ENCODE measurements around the gene PIEZO2.

The PIEZO2 gene

DNA sequence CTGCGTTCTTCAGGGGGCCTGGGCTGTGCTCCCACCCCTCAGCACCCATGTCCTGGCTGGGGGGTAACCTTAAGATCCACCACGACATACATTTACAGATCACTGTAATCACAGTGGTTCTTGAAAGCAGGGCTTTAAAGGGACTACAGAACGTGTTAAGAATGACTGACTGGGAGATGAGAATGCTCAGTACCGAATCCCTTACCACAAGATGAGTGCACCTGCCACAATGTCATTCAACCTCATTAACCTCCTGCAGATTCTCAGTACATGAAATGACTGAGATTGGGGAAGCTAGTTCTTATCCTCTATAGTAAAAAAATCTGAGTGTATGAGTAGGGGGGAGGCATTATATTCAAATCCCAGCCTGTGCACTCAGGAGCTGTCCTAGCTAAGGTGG is 10.5 kb upstream of the PIEZO2 start:
- no peak overlapping the region for H3K4me2 ChIP-seq (ENCODE audit: low read length)
- H3K79me2 ChIP-seq (ENCODE audit: insufficient read depth, low read length), result no peaks in the 10 kb centered on the region
- no peak overlapping the region for H3K9ac ChIP-seq (ENCODE audit: low read length)
- H3K4me3 ChIP-seq (ENCODE audit: low read depth, low read length, poor library complexity, severe bottlenecking), result no peak overlapping the region
- peaks cover 8% of the 10 kb centered on the region; the same call in 1 of the 2 replicates for H3K27me3 ChIP-seq (ENCODE audit: insufficient read depth, low read length)
- H3K27ac ChIP-seq (ENCODE audit: low read depth, low read length, poor library complexity, severe bottlenecking), result no peak overlapping the region
- no peaks in the 10 kb centered on the region for H3K9me2 ChIP-seq (ENCODE audit: low read depth, low read length)
- H3K4me1 ChIP-seq (ENCODE audit: insufficient read depth, low read length, severe bottlenecking), result no peaks in the 10 kb centered on the region
- no peak for TF ChIP-seq EZH2 (IDR thresholded peaks at IDR 0.05; ENCODE audit: borderline replicate concordance, low read length)
- TF ChIP-seq, protein P1, sequence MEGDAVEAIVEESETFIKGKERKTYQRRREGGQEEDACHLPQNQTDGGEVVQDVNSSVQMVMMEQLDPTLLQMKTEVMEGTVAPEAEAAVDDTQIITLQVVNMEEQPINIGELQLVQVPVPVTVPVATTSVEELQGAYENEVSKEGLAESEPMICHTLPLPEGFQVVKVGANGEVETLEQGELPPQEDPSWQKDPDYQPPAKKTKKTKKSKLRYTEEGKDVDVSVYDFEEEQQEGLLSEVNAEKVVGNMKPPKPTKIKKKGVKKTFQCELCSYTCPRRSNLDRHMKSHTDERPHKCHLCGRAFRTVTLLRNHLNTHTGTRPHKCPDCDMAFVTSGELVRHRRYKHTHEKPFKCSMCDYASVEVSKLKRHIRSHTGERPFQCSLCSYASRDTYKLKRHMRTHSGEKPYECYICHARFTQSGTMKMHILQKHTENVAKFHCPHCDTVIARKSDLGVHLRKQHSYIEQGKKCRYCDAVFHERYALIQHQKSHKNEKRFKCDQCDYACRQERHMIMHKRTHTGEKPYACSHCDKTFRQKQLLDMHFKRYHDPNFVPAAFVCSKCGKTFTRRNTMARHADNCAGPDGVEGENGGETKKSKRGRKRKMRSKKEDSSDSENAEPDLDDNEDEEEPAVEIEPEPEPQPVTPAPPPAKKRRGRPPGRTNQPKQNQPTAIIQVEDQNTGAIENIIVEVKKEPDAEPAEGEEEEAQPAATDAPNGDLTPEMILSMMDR (IDR thresholded peaks at IDR 0.05; ENCODE audit: low read length), result no peak
- no peak overlapping the region for H2AFZ ChIP-seq (ENCODE audit: low read length)
- H3F3A ChIP-seq (ENCODE audit: insufficient read depth, low read length), result no peaks in the 10 kb centered on the region
- H3K36me3 ChIP-seq (ENCODE audit: insufficient read depth, low read length), result no peaks in the 10 kb centered on the region
- H3K9me3 ChIP-seq (ENCODE audit: low read length), result no peaks in the 10 kb centered on the region
- no peaks in the 10 kb centered on the region for H4K20me1 ChIP-seq (ENCODE audit: insufficient read depth, low read length)

DNA sequence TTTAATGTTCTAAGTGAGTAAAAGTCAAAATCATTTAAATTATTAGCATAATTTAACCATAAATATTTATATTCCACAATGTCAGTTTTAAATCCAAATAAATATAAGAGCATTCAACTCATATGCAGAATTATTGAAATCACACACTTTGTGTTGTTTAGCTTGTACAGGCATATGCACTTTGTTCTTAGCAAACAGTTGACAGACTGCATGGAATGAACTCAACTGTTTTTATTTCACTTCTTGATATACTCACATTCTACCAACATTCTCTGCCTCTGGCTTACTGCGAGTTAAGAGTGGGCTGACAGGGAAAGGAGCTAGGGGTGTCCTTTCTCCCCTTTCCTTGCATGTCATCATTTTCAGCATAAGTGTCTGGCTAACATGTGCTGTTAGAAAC is 7.6 kb upstream of the PIEZO2 start:
- H3K9me3 ChIP-seq (ENCODE audit: low read length), result no peaks in the 10 kb centered on the region
- no peak overlapping the region for H3K27ac ChIP-seq (ENCODE audit: low read depth, low read length, poor library complexity, severe bottlenecking)
- H4K20me1 ChIP-seq (ENCODE audit: insufficient read depth, low read length), result no peaks in the 10 kb centered on the region
- H3F3A ChIP-seq (ENCODE audit: insufficient read depth, low read length), result no peaks in the 10 kb centered on the region
- H3K4me1 ChIP-seq (ENCODE audit: insufficient read depth, low read length, severe bottlenecking), result peaks cover 7% of the 10 kb centered on the region
- H3K4me3 ChIP-seq (ENCODE audit: low read depth, low read length, poor library complexity, severe bottlenecking), result no peak overlapping the region
- no peak overlapping the region for H3K9ac ChIP-seq (ENCODE audit: low read length)
- no peaks in the 10 kb centered on the region for H3K79me2 ChIP-seq (ENCODE audit: insufficient read depth, low read length)
- peaks cover 12% of the 10 kb centered on the region; the same call in 1 of the 2 replicates for H3K27me3 ChIP-seq (ENCODE audit: insufficient read depth, low read length)
- no peaks in the 10 kb centered on the region for H3K36me3 ChIP-seq (ENCODE audit: insufficient read depth, low read length)
- no peaks in the 10 kb centered on the region for H3K9me2 ChIP-seq (ENCODE audit: low read depth, low read length)
- H3K4me2 ChIP-seq (ENCODE audit: low read length), result no peak overlapping the region
- TF ChIP-seq, protein P1 (IDR thresholded peaks at IDR 0.05; ENCODE audit: low read length), result no peak
- no peak for TF ChIP-seq EZH2 (IDR thresholded peaks at IDR 0.05; ENCODE audit: borderline replicate concordance, low read length)
- H2AFZ ChIP-seq (ENCODE audit: low read length), result no peak overlapping the region

DNA sequence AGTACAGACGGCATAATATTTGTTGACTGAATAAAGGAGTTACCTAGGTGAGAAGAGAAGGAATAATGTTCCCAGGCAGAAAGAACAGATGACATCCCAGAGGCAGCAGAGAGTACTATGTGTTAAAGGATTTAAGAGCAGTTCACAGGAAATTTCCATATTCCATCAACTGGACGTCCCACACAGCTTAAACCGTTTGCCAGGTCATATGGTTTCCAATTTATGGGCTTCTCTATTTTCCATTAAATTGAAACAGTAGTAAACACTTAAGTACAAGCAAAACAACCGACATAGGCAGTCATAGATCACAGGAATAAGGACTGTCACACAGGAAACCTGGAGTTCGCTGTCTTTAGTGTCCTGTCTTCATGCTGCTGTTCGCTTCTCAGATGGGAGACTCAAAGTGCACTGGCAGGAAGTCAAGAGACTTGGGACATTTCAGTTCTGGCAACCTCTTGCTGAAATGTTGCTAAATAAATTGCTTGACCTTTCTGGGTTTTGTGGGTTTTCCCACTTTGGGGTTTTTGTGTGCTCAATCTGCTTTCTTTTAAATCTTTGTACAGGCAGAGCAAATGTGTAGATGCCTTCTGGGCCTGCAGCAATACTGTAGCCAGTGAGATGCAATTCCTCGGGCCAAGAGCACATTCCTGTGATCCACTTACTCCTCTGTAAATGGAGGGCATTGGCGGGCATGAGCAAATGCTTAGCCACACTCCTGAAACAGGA is 5.8 kb upstream of the PIEZO2 start:
- Histone ChIP-seq H3K27me3 (ENCODE audit: insufficient read depth, low read length) (peaks cover 12% of the 10 kb centered on the region; the same call in 1 of the 2 replicates), H2AFZ (ENCODE audit: low read length) (no peak overlapping the region), H3K9ac (ENCODE audit: low read length) (no peak overlapping the region), H3F3A (ENCODE audit: insufficient read depth, low read length) (no peaks in the 10 kb centered on the region), H3K9me3 (ENCODE audit: low read length) (no peaks in the 10 kb centered on the region), H3K27ac (ENCODE audit: low read depth, low read length, poor library complexity, severe bottlenecking) (no peak overlapping the region), H4K20me1 (ENCODE audit: insufficient read depth, low read length) (no peaks in the 10 kb centered on the region), H3K9me2 (ENCODE audit: low read depth, low read length) (no peaks in the 10 kb centered on the region), H3K4me1 (ENCODE audit: insufficient read depth, low read length, severe bottlenecking) (peaks cover 15% of the 10 kb centered on the region), H3K79me2 (ENCODE audit: insufficient read depth, low read length) (no peaks in the 10 kb centered on the region), H3K4me2 (ENCODE audit: low read length) (no peak overlapping the region), H3K4me3 (ENCODE audit: low read depth, low read length, poor library complexity, severe bottlenecking) (no peak overlapping the region), H3K36me3 (ENCODE audit: insufficient read depth, low read length) (no peaks in the 10 kb centered on the region)
- no peak for TF ChIP-seq EZH2 (IDR thresholded peaks at IDR 0.05; ENCODE audit: borderline replicate concordance, low read length)
- TF ChIP-seq, protein P1 (IDR thresholded peaks at IDR 0.05; ENCODE audit: low read length), result no peak

Data from OCI-LY1 (cell line).